K562 (cell line): ENCODE results near the gene ZNF428. TPM values are rescaled to one million over a fixed set of nuclear protein-coding genes. Genes with fewer than 3 reads are reported as not detected.

Experiments used
- CBX5 ChIP-seq: IDR thresholded peaks from 2 replicates; pipeline ENCODE4 v1.6.1; 2014; ENCODE audit warnings: low read depth, borderline replicate concordance
- CTBP1 ChIP-seq: fragments of 450-650 bp; IDR thresholded peaks from 2 replicates; pipeline ENCODE4 v1.6.1; 2016; ENCODE audit warnings: borderline replicate concordance
- DEAF1 ChIP-seq: fragments of 450-650 bp; formaldehyde crosslinking; IDR thresholded peaks from 2 replicates; pipeline ENCODE4 v1.4.0; 2020; ENCODE audit warnings: mild to moderate bottlenecking, moderate library complexity
- EP400 ChIP-seq: fragments of 450-650 bp; IDR thresholded peaks from 2 replicates; pipeline ENCODE4 v1.6.1; 2017; ENCODE audit warnings: antibody characterized with exemption, mild to moderate bottlenecking, moderate library complexity
- ETV1 ChIP-seq: fragments of 450-650 bp; conservative IDR thresholded peaks from 2 replicates; pipeline ENCODE4 v1.6.1; 2016; ENCODE audit warnings: missing genetic modification characterization, control low read depth, low read depth, missing compliant biosample characterization
- FOXK2 ChIP-seq, 2 experiments: fragments of 450-650 bp; IDR thresholded peaks in 1 of 2; conservative IDR thresholded peaks in 1 of 2; 2 replicates each; pipeline ENCODE4 v1.6.1; 2016; ENCODE audit warnings: low read depth in 2 of 2, mild to moderate bottlenecking in 1 of 2
- GABPB1 ChIP-seq: sonication (generic); formaldehyde crosslinking; IDR thresholded peaks from 2 replicates; pipeline ENCODE4 v1.8.0; 2022; ENCODE audit warnings: mild to moderate bottlenecking, missing genetic modification reagents
- HES1 ChIP-seq: fragments of 450-650 bp; IDR thresholded peaks from 2 replicates; pipeline ENCODE4 v1.6.1; 2016; ENCODE audit warnings: low read depth, mild to moderate bottlenecking, moderate library complexity
- MCM7 ChIP-seq, 2 experiments: fragments of 450-650 bp; IDR thresholded peaks; 2 replicates each; pipeline ENCODE4 v1.6.1; 2016 to 2018
- MEIS2 ChIP-seq: fragments of 450-650 bp; IDR thresholded peaks from 2 replicates; pipeline ENCODE4 v1.6.1; 2014; ENCODE audit warnings: mild to moderate bottlenecking; ENCODE audit not compliant: partially characterized antibody
- MLX ChIP-seq, 2 experiments: fragments of 450-650 bp in 1 of 2; sonication (generic) in 1 of 2; formaldehyde crosslinking; conservative IDR thresholded peaks; 2 replicates each; pipeline versions ENCODE4 v1.4.0 to v1.8.1; 2020 to 2022; ENCODE audit warnings: mild to moderate bottlenecking in 1 of 2, missing genetic modification reagents in 1 of 2
- PCBP2 ChIP-seq: fragments of 200-400 bp; formaldehyde crosslinking; IDR thresholded peaks from 2 replicates; pipeline ENCODE4 v1.6.1; 2018; ENCODE audit warnings: low read length, low read depth, mild to moderate bottlenecking, moderate library complexity; ENCODE audit not compliant: poor library complexity, severe bottlenecking
- SMARCA5 ChIP-seq: fragments of 450-650 bp; IDR thresholded peaks from 2 replicates; pipeline ENCODE4 v1.6.1; 2016
- SMARCB1 ChIP-seq: IDR thresholded peaks from 2 replicates; pipeline ENCODE4 v1.6.1; 2011; ENCODE audit warnings: improper control_type of control experiment, low read depth; ENCODE audit not compliant: insufficient read length
- TBP ChIP-seq: optimal IDR thresholded peaks from 2 replicates; pipeline ENCODE3; 2011; ENCODE audit warnings: low read depth, low read length, improper control_type of control experiment
- TSHZ1 ChIP-seq: fragments of 250-450 bp; sonication (Bioruptor Pico); IDR thresholded peaks from 2 replicates; pipeline ENCODE4 v1.4.0; 2020; ENCODE audit warnings: mild to moderate bottlenecking, moderate library complexity
- WHSC1 ChIP-seq: IDR thresholded peaks from one replicate; pipeline ENCODE4 v1.6.1; 2012; ENCODE audit warnings: low read length, control low read depth, inconsistent platforms
- ZBTB8A ChIP-seq: fragments of 450-650 bp; IDR thresholded peaks from 2 replicates; pipeline ENCODE4 v1.6.1; 2018; ENCODE audit warnings: mild to moderate bottlenecking, moderate library complexity; ENCODE audit not compliant: partially characterized antibody
- ZNF280A ChIP-seq: fragments of 450-650 bp; IDR thresholded peaks from 2 replicates; pipeline ENCODE4 v1.6.1; 2018; ENCODE audit warnings: mild to moderate bottlenecking, low read depth; ENCODE audit not compliant: partially characterized antibody
- ZNF644 ChIP-seq: fragments of 200-800 bp; sonication (Bioruptor generic); IDR thresholded peaks from 2 replicates; pipeline ENCODE4 v1.6.1; 2016; ENCODE audit warnings: low read depth, missing genetic modification characterization, missing compliant biosample characterization
- polyA plus RNA-seq, 8 experiments: library from polyadenylated mRNA; depleted of rRNA in 4 of 8; stranded (reverse) in 5 of 8; unstranded in 3 of 8; fragments of >200 nt; fragmentation: Nextera tagmentation in 2 of 8; fragmentation: Illumina TruSeq in 1 of 8; extraction: Ambion mirVana in 2 of 8; extraction: Trizol in 1 of 8; gene quantifications; 2 replicates each; pipeline versions ENCODE4 v1.2.1 to v1.2.3, GENCODE V29; 2011 to 2014; ENCODE audit warnings: inconsistent platforms in 1 of 8, missing spikeins in 1 of 8
- total RNA-seq, 7 experiments: library from RNA; depleted of rRNA in 6 of 7; stranded (reverse); fragments of >200 nt in 6 of 7; fragmentation: Illumina TruSeq in 2 of 7; extraction: Trizol in 2 of 7; gene quantifications; 2 replicates each; pipeline versions ENCODE4 v1.2.1 to v1.2.3, GENCODE V29; 2011 to 2021; ENCODE audit warnings: low replicate concordance in 1 of 7

ZNF428 gene
- total and polyA plus RNA-seq, 9 of the 15 experiments (the other 6 are each of a cell fraction or from before 2014, with no cell fraction given): 0.15 to 85.7 (median 15.9) TPM

- TF ChIP-seq TSHZ1: no peak
- TF ChIP-seq MEIS2: no peak
- TF ChIP-seq HES1: no peak
- TF ChIP-seq MCM7 (IDR thresholded peaks at IDR 0.05): no peak
- no peak for TF ChIP-seq SMARCB1
- TF ChIP-seq PCBP2: no peak
- TF ChIP-seq ZNF280A: no peak
- no peak for TF ChIP-seq ETV1 (tag)
- TF ChIP-seq CBX5: no peak
- peak; percentile 24 for TF ChIP-seq TBP
- TF ChIP-seq ZNF644 (tag): no peak
- TF ChIP-seq FOXK2 (conservative IDR thresholded peaks at IDR 0.05 in 1 of 2, IDR thresholded peaks at IDR 0.05 in 1 of 2; ENCODE audit: low read depth in 2 of 2): no peak
- no peak for TF ChIP-seq MLX (CRISPR knock-in tag; conservative IDR thresholded peaks at IDR 0.05)
- no peak for TF ChIP-seq SMARCA5
- TF ChIP-seq GABPB1 (CRISPR knock-in tag): peak; percentile 70
- TF ChIP-seq EP400: no peak; the same call in 1 of the 2 replicates
- no peak; the same call in 1 of the 2 replicates for TF ChIP-seq CTBP1
- TF ChIP-seq DEAF1 (CRISPR knock-in tag): peak; percentile 42; the same call in 1 of the 2 replicates
- TF ChIP-seq ZBTB8A: no peak
- TF ChIP-seq WHSC1: no peak
Observed at GRCh38 chr19:43594710-43595604, 24.5 kb downstream of the ZNF428 start (continued).
